ENCODE measurements around the gene RCC1.

DNA sequence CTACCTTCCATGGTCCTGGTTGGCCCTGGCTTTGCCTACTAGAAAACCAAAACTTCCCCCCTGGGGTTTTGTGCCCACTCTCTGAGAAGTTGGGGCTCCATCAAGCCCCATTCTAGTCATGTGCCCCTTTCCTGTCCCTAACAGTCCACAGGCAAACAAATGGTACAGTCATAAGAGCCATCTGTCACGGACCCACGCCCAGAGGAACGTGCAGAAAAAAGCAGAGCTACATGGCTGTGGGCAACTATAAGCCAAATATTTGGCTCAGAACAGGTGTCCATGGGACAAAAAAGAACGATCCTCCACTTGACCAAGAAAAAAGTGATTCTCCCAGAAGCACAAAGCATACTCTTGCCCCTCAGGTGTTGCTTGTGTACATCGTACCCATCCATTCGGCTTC lies 32.4 kb downstream of the RCC1 start:
- TF ChIP-seq, protein P1, sequence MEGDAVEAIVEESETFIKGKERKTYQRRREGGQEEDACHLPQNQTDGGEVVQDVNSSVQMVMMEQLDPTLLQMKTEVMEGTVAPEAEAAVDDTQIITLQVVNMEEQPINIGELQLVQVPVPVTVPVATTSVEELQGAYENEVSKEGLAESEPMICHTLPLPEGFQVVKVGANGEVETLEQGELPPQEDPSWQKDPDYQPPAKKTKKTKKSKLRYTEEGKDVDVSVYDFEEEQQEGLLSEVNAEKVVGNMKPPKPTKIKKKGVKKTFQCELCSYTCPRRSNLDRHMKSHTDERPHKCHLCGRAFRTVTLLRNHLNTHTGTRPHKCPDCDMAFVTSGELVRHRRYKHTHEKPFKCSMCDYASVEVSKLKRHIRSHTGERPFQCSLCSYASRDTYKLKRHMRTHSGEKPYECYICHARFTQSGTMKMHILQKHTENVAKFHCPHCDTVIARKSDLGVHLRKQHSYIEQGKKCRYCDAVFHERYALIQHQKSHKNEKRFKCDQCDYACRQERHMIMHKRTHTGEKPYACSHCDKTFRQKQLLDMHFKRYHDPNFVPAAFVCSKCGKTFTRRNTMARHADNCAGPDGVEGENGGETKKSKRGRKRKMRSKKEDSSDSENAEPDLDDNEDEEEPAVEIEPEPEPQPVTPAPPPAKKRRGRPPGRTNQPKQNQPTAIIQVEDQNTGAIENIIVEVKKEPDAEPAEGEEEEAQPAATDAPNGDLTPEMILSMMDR (IDR thresholded peaks at IDR 0.05) = no peak
- no peak for TF ChIP-seq ETV6 (CRISPR knock-in tag; IDR thresholded peaks at IDR 0.05)
- no peak for TF ChIP-seq PREB (CRISPR knock-in tag; IDR thresholded peaks at IDR 0.05; ENCODE audit: borderline replicate concordance)
- TF ChIP-seq ELF4 (CRISPR knock-in tag; IDR thresholded peaks at IDR 0.05; ENCODE audit: low read depth) = no peak
